Testis (tissue), 2 donors: ENCODE results near the gene WNK1.

Experiments
- POLR2A ChIP-seq: fragments of 450-650 bp; IDR thresholded peaks from one replicate; pipeline ENCODE4 v1.6.1; 2017; ENCODE audit warnings: antibody characterized with exemption, mild to moderate bottlenecking, moderate library complexity
- TF ChIP-seq, protein P1 (sequence below), 3 experiments: fragments of 450-650 bp in 2 of 3; fragments of 200-600 bp in 1 of 3; sonication (generic) in 1 of 3; IDR thresholded peaks; one replicate each; pipeline ENCODE4 v1.5.1; 2016 to 2019; ENCODE audit warnings: antibody characterized with exemption in 3 of 3, mild to moderate bottlenecking in 2 of 3, moderate library complexity in 1 of 3

DNA sequence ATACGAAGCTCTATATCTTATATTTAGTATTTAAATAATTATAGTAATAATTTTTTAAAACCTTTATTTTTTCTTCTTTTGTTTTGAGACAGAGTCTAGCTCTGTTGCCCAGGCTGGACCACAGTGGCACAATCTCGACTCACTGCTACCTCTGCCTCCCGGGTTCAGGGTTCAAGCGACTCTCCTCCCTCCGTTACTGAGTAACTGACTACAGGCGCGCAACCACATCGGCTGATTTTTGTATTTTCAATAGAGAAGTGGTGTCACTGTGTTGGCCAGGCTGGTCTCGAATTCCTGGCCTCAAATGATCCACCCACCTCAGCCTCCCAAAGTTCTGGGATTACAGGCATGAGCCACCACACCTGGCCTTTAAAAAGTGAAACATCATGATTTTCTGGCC is 13.0 kb upstream of the WNK1 start:
- TF ChIP-seq POLR2A, result no peak
- TF ChIP-seq, protein P1, sequence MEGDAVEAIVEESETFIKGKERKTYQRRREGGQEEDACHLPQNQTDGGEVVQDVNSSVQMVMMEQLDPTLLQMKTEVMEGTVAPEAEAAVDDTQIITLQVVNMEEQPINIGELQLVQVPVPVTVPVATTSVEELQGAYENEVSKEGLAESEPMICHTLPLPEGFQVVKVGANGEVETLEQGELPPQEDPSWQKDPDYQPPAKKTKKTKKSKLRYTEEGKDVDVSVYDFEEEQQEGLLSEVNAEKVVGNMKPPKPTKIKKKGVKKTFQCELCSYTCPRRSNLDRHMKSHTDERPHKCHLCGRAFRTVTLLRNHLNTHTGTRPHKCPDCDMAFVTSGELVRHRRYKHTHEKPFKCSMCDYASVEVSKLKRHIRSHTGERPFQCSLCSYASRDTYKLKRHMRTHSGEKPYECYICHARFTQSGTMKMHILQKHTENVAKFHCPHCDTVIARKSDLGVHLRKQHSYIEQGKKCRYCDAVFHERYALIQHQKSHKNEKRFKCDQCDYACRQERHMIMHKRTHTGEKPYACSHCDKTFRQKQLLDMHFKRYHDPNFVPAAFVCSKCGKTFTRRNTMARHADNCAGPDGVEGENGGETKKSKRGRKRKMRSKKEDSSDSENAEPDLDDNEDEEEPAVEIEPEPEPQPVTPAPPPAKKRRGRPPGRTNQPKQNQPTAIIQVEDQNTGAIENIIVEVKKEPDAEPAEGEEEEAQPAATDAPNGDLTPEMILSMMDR (IDR thresholded peaks at IDR 0.05), result no peak
